GM12801 (cell line): ENCODE data around the gene MRC1.

Experiments
- TF ChIP-seq, protein P1 (sequence below): IDR thresholded peaks from one replicate; pipeline ENCODE4 v1.5.1; 2011; ENCODE audit warnings: control low read depth; ENCODE audit not compliant: insufficient read length; ENCODE audit errors: extremely low read depth

The MRC1 gene

DNA sequence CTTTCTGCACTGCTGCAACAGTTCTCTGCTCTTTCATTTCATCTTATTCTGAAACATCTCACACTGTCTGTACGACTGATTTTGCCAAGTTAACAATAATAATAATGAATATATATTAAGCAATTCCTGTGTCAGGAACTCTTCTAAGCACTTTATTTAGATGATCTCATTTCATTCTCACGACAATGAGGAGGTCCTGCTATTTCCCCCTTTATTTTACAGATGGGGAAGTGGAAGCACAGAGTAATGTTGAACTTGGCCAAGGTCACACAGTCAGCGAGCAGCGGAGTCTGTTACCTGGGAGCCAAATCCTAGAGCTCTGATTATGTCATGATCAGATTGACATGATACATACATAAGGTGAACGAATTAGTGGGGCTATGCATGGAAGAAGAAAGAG, 5.8 kb downstream of the MRC1 start:
- TF ChIP-seq, protein P1, sequence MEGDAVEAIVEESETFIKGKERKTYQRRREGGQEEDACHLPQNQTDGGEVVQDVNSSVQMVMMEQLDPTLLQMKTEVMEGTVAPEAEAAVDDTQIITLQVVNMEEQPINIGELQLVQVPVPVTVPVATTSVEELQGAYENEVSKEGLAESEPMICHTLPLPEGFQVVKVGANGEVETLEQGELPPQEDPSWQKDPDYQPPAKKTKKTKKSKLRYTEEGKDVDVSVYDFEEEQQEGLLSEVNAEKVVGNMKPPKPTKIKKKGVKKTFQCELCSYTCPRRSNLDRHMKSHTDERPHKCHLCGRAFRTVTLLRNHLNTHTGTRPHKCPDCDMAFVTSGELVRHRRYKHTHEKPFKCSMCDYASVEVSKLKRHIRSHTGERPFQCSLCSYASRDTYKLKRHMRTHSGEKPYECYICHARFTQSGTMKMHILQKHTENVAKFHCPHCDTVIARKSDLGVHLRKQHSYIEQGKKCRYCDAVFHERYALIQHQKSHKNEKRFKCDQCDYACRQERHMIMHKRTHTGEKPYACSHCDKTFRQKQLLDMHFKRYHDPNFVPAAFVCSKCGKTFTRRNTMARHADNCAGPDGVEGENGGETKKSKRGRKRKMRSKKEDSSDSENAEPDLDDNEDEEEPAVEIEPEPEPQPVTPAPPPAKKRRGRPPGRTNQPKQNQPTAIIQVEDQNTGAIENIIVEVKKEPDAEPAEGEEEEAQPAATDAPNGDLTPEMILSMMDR, result no peak

DNA sequence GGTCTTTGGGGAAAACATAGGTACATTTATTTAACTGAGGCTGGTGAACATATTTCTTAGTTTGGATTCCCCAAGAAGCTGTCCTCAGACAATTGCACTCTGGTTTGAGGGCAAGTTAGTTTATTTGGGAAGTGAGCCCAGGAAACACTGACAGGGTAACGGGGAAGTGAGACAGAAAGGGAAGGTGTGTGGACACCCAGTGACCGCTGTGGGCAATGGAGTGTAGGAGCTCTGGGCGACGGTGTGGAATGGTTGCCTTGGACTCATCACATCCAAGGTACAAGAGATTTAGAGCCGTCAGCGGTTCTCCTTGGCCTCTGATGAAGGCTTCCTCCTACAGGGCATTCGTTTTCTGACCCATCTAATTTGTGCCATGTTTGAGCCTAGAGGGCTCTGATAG, 7.1 kb downstream of the MRC1 start:
- TF ChIP-seq, protein P1, result no peak

- TF ChIP-seq, protein P1, result no peak
Measured at GRCh38 chr10:17817316-17817715, 8.2 kb downstream of the MRC1 start.

DNA sequence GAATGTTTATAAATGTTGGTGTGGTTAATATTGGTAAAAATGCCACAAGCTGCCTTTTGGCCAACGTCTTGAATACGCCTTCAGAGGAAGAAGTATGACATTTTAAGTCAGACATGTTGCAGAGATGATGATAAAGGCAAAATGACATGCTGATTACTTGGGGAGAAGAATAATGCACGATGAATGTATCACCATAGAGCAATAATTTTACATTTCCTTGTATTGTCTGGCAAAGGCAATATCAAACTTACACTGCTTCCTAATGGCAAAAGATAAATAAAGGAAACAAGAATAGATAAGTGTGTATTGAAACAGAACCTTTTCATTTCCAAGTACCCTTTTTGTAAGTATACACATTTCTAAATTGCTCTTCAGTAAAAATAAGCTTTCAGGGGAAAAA, 8.6 kb downstream of the MRC1 start:
- TF ChIP-seq, protein P1, result no peak

- TF ChIP-seq, protein P1, result no peak
Measured at GRCh38 chr10:17819836-17820235, 10.7 kb downstream of the MRC1 start.

DNA sequence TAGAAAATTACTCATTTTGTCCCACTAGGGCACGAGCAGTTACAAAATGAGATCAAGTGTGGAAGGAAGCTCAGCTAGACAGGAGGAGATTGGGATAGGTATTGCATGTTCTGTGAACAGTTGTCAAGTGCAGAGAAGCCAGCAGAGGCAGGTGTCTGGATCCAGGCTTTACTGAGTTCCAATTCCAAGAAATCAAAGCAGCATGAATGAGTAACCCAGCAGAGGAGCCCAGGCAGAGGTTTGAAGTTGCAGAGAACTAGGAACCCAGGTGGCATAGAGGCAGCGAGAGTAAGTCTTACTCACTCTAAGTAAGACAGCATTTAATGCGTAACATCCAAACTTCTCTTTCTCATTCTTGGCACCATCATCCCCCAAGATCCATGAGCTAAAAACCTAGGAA, 11.8 kb downstream of the MRC1 start:
- TF ChIP-seq, protein P1, result no peak

GRCh38 chr10:17821893-17822292, 12.7 kb downstream of the MRC1 start:
- TF ChIP-seq, protein P1, result no peak

GRCh38 chr10:17831341-17831740, 22.2 kb downstream of the MRC1 start:
- TF ChIP-seq, protein P1, result no peak
